GM12878 (cell line): ENCODE results near the gene RNF220. TPM values are rescaled to one million over a fixed set of nuclear protein-coding genes. Genes with fewer than 3 reads are reported as not detected.

ENCODE experiments used
- ATAC-seq: fragments of 200-7000 bp; cut with Tn5 transposase; 3 replicates; pipeline ENCODE4 v1.9.1; 2020; ENCODE audit warnings: mild to moderate bottlenecking, moderate library complexity
- BruUV-seq: library from RNA; stranded (reverse); fragments of 400-500 nt; replicated peaks from 2 replicates; lab custom pipeline; 2021; lab: Mats Ljungman, UMichigan
- CTCF ChIA-PET: fragments of 300-600 bp; sonication (Branson Sonifier 250); formaldehyde crosslinking; extraction: SDS; loops from one replicate; lab custom pipeline; 2021; ENCODE audit warnings: inconsistent platforms; lab: Yijun Ruan, JAX
- POLR2A ChIA-PET: fragments of 350-600 bp; formaldehyde crosslinking; extraction: SDS; loops from one replicate; lab custom pipeline; 2021; ENCODE audit warnings: inconsistent platforms; lab: Charles Lee
- RAD21 ChIA-PET: fragments of 300-600 bp; sonication (Branson Sonifier 250); formaldehyde crosslinking; loops from one replicate; lab custom pipeline; 2023; ENCODE audit warnings: antibody characterized with exemption; ENCODE audit not compliant: unreplicated experiment; lab: Charles Lee
- SMC1A ChIA-PET: fragments of 300-600 bp; sonication (Branson Sonifier 250); formaldehyde crosslinking; loops from one replicate; lab custom pipeline; 2023; ENCODE audit not compliant: unreplicated experiment, uncharacterized antibody; lab: Charles Lee
- DNase-seq: peaks from one replicate; pipeline ENCODE4 v3.0.0-alpha.2; 2011; ENCODE audit warnings: low read depth, low spot score
- FAIRE-seq: peaks from 3 replicates; lab custom pipeline; 2011; peaks lifted over from hg19 to GRCh38; lab: Jason Lieb, UNC
- H2AFZ ChIP-seq: 2 replicates; pipeline ENCODE4 v1.6.0; 2011; ENCODE audit warnings: low read depth, low read length, control low read depth; ENCODE audit not compliant: control insufficient read depth
- H3K27ac ChIP-seq: 2 replicates; pipeline ENCODE4 v1.5.1; 2011; ENCODE audit warnings: control low read depth; ENCODE audit not compliant: control insufficient read depth, insufficient read depth
- H3K27me3 ChIP-seq, 2 experiments: replicated peaks in 1 of 2; 2 replicates each; pipeline versions ENCODE4 v1.6.0 to v1.6.1; 2011; ENCODE audit warnings: low read length in 1 of 2; ENCODE audit not compliant: control insufficient read depth in 2 of 2, insufficient read depth in 2 of 2
- H3K36me3 ChIP-seq, 2 experiments: 2 replicates each; pipeline ENCODE4 v1.5.1; 2011; ENCODE audit warnings: low read length in 1 of 2; ENCODE audit not compliant: control insufficient read depth in 2 of 2, insufficient read depth in 2 of 2
- H3K4me1 ChIP-seq: 2 replicates; pipeline ENCODE4 v1.6.1; 2011; ENCODE audit warnings: mild to moderate bottlenecking, low read length, moderate library complexity, mixed read lengths; ENCODE audit not compliant: control insufficient read depth, insufficient read depth
- H3K4me2 ChIP-seq: 2 replicates; pipeline ENCODE4 v1.6.0; 2011; ENCODE audit warnings: control low read depth; ENCODE audit not compliant: control insufficient read depth, insufficient read depth
- H3K4me3 ChIP-seq: fragments of 200-600 bp; sonication (generic); 2 replicates; pipeline ENCODE4 v1.5.1; 2016
- H3K79me2 ChIP-seq: 2 replicates; pipeline ENCODE4 v1.6.0; 2011; ENCODE audit warnings: low read length; ENCODE audit not compliant: control insufficient read depth, insufficient read depth
- H3K9ac ChIP-seq: 2 replicates; pipeline ENCODE4 v1.8.0; 2011; ENCODE audit warnings: low read length, control low read depth, mixed read lengths; ENCODE audit not compliant: control insufficient read depth, insufficient read depth
- H3K9me3 ChIP-seq: replicated peaks from 3 replicates; pipeline ENCODE4 v1.5.1; 2011; ENCODE audit warnings: mild to moderate bottlenecking, low read length; ENCODE audit not compliant: control insufficient read depth, insufficient read depth
- H4K20me1 ChIP-seq: 2 replicates; pipeline ENCODE4 v1.6.0; 2011; ENCODE audit not compliant: control insufficient read depth, insufficient read depth
- BCLAF1 ChIP-seq: fragments of 450-650 bp; IDR thresholded peaks from 2 replicates; pipeline ENCODE4 v1.6.1; 2017; ENCODE audit warnings: antibody characterized with exemption, mild to moderate bottlenecking, moderate library complexity
- CBX3 ChIP-seq: fragments of 200-600 bp; sonication (generic); IDR thresholded peaks from 2 replicates; pipeline ENCODE4 v1.6.1; 2016; ENCODE audit warnings: low read depth, borderline replicate concordance
- HDGF ChIP-seq: fragments of 450-650 bp; IDR thresholded peaks from 2 replicates; pipeline ENCODE4 v1.6.1; 2016; ENCODE audit warnings: antibody characterized with exemption
- IRF3 ChIP-seq: fragments of 450-650 bp; IDR thresholded peaks from 2 replicates; pipeline ENCODE4 v1.6.1; 2014; ENCODE audit warnings: mild to moderate bottlenecking
- MAX ChIP-seq: IDR thresholded peaks from 2 replicates; pipeline ENCODE4 v1.6.1; 2012; ENCODE audit warnings: low read depth, low read length, improper control_type of control experiment
- SMAD1 ChIP-seq: fragments of 450-650 bp; IDR thresholded peaks from 2 replicates; pipeline ENCODE4 v1.6.1; 2018; ENCODE audit warnings: mild to moderate bottlenecking, low read depth; ENCODE audit not compliant: partially characterized antibody
- SP1 ChIP-seq: IDR thresholded peaks from one replicate; pipeline ENCODE4 v1.6.1; 2011; ENCODE audit warnings: low read depth, low read length
- SUPT20H ChIP-seq: IDR thresholded peaks from 2 replicates; pipeline ENCODE4 v1.6.1; 2011; ENCODE audit warnings: low read depth, mild to moderate bottlenecking, low read length, moderate library complexity, borderline replicate concordance; ENCODE audit not compliant: control insufficient read depth
- in situ Hi-C: fragments of 300-500 bp; cut with MboI; formaldehyde crosslinking; loops from 9 replicates; pipeline ENCODE4 v1.14.3; 2018; ENCODE audit warnings: mixed read lengths
- intact Hi-C: fragments of 100-400 bp; cut with micrococcal nuclease; formaldehyde crosslinking; loops from one replicate; pipeline ENCODE4 v1.14.2; 2022; ENCODE audit not compliant: unreplicated experiment
- polyA plus RNA-seq, 11 experiments: library from polyadenylated mRNA; depleted of rRNA in 4 of 11; unstranded in 6 of 11; stranded (reverse) in 5 of 11; fragments of >200 nt; fragmentation: Nextera tagmentation in 4 of 11; fragmentation: Illumina TruSeq in 1 of 11; extraction: Ambion mirVana in 4 of 11; extraction: Trizol in 1 of 11; gene quantifications; 1 replicate in 1 of 11; 2 replicates in 10 of 11; pipeline versions ENCODE4 v1.2.1 to v1.2.3, GENCODE V29; 2011 to 2016; ENCODE audit warnings: inconsistent platforms in 2 of 11, missing spikeins in 2 of 11, low read depth in 1 of 11
- total RNA-seq, 4 experiments: library from RNA; depleted of rRNA in 3 of 4; stranded (reverse); fragments of >200 nt in 3 of 4; fragmentation: Illumina TruSeq in 1 of 4; extraction: Trizol in 1 of 4; gene quantifications; 2 replicates each; pipeline versions ENCODE4 v1.2.1 to v1.2.3, GENCODE V29; 2013 to 2021

RNF220 gene
- total and polyA plus RNA-seq, 10 of the 15 experiments (the other 5 are each of a cell fraction or from before 2014, with no cell fraction given), result 4.6 to 84.1 (median 53.7) TPM

GRCh38 chr1:44371206-44371605, 33.8 kb upstream of the RNF220 start:
- no peak overlapping the region for H3K4me3 ChIP-seq
- ATAC-seq, result no peak
- POLR2A ChIA-PET, result no interaction called here

More at GRCh38 chr1:44371206-44371605, 33.8 kb upstream of the RNF220 start:
- no TSS peak for BruUV-seq
- FAIRE-seq (no peak), DNase-seq (no peak)
- RAD21 ChIA-PET, result no interaction called here
- intact Hi-C loops (no loop called here), in situ Hi-C loops (no loop called here)
- Histone ChIP-seq H3K27ac (no peak overlapping the region), H3K27me3 (peaks cover 0 to 1% of the 10 kb centered on the region in 2 experiments; a peak in 1 of 4 replicates), H3K4me2 (no peak overlapping the region), H3K9me3 (no peaks in the 10 kb centered on the region), H3K4me1 (no peaks in the 10 kb centered on the region), H3K36me3 (no peaks in the 10 kb centered on the region), H3K9ac (no peak overlapping the region), H2AFZ (no peak overlapping the region), H3K79me2 (no peaks in the 10 kb centered on the region), H4K20me1 (no peaks in the 10 kb centered on the region)
- CTCF ChIA-PET, result no interaction called here
- no peak for TF ChIP-seq HDGF
- no peak for TF ChIP-seq IRF3
- TF ChIP-seq BCLAF1, result no peak
- no peak for TF ChIP-seq SUPT20H
- no peak for TF ChIP-seq SMAD1
- TF ChIP-seq SP1, result no peak
- no peak for TF ChIP-seq MAX
- no peak for TF ChIP-seq CBX3
- SMC1A ChIA-PET, result no interaction called here
